GM18526 (cell line): Measurements from ENCODE around the gene CDC25B.

Source experiments
- POLR2A ChIP-seq: IDR thresholded peaks from 3 replicates; pipeline ENCODE4 v1.6.1; 2011; ENCODE audit not compliant: insufficient read length; ENCODE audit errors: extremely low read depth

Gene CDC25B

DNA sequence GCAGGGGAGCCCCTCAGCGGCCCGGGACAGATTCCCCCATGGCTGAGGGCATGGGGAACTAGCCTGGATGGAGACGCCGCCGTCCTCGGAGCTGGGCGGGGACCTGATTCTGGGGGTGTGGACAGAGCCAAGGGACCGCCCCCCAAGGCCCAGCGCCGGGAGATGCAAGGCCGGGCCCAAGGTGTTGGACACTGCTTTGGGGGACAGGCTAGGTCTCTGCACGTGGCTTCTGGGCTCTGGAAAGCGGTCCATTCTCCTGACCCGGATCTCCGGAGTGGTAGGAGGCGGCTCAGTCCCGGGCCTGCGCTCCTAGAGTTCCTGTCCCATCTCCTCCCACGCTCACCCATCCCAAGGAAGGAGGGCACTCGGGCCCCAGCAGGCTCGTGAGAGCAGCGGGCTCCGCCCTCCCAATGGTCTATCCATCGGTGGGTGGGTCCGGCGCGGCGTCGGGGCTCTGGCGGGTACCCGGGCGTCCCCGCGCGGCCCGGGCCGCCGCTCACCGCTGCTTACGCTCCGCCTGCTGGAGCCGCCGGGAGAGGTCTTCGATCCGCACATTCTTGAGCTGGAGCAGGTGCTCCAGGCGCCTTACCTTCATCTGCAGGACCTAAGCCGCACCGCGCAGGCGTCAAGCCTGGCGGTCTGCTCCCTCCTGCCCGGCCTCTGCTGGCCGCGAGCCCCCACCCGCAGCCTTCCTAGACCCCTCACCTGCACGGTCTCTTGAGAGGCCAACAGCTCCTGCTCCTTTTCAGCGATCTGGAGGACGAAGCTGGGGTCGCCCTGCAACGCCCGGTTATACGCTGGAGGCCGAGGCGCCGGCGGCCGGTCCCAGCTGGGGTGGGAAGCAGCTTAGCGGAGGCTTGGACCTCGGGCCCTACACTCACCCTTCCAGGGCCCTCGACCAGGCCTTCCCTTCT lies 18.1 kb upstream of the CDC25B start:
- TF ChIP-seq POLR2A = no peak

DNA sequence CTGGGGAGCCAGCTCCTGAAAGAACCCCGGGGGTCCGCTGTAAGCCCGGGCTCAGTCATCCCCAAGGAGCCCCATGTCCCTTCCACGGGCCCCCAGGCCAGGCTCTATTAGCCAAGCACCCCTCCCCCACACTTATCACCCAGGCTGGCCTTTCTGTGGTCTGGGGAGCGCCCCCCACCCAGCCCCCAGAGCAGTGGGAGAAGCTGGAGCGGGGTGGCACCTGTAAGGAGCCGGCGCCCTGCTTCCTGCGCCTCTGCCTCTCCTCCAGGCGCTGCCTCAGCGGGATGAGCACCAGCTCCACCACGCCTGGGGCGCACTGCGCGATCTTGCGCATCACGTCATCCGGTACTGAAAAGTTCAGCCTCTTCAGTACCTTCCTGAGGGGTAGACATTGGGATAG lies 17.1 kb upstream of the CDC25B start:
- TF ChIP-seq POLR2A = no peak

DNA sequence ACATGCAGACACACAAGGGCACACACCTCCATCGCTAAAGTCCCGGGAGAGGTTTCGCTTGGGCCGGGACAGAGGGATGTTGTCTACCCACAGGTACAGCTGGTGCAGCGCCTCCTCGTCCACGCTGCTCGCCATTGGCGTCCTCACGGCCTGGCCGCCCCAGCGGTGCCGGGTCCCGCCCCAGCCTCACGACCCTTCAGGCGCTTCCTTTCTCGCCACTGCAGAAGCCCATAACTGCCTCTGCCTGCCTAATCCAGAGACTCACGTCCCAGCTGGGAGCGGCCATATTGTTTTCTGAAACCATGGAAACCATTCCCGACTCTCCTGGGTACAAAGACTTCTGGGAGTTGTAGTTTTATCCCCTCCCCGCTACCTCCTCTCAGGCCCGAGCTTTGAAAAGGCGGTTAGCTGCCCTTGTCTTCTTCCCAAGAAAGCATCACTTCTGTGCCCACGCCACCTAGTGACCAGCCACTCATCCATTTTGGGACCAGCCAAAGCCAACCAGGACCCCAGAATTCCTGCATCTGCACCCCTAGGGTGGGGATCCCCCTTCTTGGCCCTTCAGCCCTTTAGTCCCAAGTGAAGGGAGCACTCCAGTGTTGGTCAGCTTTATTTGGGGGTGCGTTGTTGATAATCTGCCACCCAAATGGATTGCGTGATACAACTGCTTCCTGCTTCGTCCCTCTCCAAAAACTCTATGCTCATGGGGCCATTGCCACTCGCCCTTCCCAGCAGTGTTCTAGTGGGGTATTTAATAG lies 14.8 kb upstream of the CDC25B start, which contains the start of gene SPEF1:
SPEF1 (minus strand) TSS at position 296 of the 758 bp plus-strand sequence; CDS start at position 135, 161 bp downstream.
- no peak for TF ChIP-seq POLR2A

DNA sequence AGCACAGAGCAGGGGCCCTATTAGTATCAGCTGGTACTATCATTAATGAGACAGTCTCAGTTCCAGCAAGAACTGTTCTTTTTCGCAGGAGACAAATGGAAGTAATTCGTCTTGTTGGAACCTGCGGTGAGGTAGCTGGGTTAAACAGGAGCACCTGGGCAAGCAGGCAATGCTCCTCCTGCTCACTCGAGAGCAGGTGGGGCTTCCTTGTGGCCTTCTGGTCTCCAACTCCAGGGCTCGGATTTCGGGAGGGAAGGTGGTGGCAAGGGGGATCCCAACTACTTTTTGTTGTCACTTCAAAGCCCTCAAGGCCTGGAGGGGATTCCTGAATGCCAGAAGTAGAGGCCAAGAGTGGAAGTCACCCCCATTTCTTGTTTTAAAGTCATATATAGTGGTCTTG lies 13.5 kb upstream of the CDC25B start:
- no peak for TF ChIP-seq POLR2A

DNA sequence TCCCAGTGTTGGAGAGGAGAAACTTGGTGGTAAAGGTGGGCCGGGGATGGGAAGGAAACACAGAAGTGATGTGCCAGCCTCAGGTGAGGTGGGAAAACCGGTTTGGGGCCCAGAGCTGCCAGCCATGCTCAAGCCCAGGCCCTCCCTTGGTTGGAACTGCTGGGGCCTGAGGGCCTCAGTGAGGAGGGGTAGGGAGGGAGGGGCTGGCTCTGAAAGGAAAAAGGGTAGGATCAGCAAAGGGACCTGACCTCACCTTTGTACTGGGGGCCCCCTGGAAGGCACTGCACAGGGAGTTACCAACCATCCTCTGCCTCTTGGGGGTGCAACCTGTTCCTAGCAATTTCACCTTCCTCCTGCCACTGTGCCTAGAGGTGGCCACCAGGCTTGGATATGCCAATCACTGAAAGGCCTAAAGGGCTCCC lies 13.0 kb upstream of the CDC25B start:
- no peak for TF ChIP-seq POLR2A

DNA sequence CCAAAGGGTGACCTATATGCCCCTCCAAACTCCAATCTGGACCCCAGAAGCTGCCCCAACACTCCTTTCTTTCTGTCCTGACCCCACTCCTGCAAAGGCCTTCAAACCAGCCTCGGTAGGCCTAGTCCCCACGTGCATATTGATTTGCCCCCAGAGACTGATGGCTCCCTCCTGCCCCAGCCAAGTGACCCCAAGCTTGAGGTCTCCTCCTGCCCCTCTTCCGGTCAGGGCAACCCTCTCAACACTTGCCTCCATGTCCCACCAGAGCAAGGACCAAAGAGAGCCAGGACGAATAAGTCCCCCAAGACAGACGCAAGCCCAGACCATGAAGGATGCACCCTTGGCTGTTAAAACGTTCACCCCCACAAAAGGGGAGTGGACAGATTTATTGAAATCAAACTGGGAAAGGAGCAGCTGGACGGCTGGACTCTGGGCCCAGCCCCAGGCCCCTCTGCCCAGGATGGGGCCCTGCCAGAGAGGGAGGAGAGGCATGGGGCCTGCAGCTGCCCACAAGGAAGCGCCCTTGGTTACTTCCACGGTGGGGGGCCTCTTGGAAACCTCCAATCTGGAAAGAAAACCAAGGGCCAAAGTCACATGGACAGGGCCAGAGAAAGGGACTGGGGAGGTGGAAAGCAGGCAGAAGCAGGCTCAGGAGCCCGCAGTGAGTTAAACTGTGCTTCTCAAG lies 12.5 kb upstream of the CDC25B start:
- TF ChIP-seq POLR2A = no peak

DNA sequence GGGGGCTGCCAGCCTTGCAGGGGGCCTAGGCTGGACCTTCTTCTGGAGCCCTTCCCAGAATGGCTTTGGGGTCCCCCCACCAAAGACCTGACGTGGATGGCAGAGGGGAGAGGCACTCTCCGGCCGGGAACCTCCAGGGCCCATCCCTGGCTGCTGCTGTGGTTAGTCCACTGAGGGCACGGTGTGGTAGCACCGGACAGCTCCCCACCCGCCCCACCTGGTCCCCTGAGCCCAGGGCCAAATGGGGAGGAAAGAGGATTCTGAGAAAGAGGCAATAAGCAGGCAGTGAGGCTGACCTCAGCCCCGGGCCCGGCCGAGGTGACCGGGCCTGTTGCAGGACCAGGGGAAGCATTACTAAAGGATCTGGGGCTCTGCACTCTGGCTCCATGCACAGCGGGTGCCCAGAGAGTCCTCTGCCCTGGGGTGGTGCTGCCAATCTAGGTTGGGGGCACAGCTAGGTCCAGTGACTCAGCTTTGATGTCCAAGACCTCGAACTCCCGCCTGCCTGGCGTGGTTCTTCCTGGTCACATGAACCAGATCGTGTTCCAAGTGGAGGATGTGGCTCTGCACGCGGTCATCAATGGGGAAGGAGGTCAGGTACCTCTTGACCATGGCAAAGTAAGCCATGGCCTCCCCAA lies 11.8 kb upstream of the CDC25B start:
- no peak for TF ChIP-seq POLR2A

DNA sequence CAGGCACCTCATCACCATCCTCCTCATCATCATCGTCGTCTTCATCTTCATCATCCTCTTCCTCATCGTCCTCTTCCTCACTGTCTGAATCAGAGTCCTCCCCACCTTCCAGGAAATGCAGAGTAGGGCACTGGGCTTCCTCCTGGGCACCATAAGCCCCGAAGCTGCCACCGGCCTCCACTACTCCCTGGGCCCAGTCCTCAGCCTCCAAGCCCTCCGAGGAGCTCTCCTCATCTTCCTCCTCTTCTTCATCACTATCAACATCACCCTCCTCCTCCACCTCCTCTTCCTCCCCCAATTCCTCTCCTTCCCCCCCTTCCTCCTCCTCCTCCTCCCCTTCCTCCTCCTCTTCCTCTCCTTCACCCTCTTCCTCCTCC lies 11.3 kb upstream of the CDC25B start:
- no peak for TF ChIP-seq POLR2A

DNA sequence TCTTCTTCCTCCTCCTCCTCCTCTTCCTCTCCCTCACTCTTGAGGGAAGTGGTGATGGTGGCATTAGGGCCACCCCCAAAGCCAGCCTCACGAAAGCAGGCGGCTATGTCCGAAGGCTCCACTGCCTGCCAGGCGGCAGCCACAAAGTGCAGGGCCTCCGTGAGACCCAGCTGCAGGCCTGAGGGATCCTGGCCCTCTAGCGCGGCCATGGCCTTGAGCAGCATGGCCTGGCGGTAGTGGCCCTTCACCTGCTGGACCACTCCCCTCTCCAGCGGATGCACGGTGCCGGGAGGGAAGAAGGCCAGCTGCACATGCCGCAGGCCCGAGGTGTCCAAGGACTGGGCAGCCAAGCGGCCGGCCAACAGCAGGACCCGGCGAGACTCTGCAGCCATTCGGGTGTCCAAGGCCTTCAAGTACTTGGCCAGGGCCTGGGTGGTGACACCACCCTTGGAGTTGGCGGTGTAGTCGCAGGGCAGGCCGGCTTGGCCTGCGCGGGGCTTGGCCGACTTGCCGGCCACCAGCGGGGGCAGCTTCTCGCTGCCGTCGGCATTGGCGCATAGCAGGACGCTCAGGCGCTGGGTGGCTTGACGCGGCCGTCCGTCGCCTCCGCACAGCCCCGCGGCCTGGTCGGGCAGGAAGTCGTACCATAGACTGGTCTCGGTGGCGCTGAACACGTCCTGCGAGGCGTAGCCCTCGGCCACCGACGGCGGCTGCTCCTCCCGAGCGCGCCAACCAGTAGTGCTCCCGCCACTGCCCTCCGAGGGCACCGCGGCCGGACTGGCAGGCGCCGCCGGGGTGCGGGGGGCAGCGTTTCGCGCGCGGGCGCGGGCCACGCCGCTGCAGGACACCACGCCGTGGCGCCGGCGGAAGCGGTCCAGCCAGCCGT lies 10.6 kb upstream of the CDC25B start:
- no peak for TF ChIP-seq POLR2A

DNA sequence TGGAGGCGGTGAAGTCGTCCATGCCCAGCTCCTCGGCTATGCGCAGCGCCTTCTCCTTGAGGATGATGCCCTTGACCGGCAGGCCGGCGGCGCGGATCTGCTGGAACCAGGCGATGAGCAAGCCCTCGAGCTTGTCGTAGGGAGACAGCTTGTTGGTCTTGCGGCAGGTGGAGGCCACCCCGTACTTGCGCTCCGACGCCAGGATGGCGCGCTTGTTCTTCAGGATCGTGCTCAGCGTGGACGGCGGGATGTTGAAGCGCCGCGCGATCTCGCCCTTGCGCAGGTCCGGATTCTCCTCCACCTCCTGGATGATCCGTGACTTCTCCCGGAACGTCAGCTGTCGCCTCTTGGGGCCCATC lies 10.0 kb upstream of the CDC25B start:
- no peak for TF ChIP-seq POLR2A

DNA sequence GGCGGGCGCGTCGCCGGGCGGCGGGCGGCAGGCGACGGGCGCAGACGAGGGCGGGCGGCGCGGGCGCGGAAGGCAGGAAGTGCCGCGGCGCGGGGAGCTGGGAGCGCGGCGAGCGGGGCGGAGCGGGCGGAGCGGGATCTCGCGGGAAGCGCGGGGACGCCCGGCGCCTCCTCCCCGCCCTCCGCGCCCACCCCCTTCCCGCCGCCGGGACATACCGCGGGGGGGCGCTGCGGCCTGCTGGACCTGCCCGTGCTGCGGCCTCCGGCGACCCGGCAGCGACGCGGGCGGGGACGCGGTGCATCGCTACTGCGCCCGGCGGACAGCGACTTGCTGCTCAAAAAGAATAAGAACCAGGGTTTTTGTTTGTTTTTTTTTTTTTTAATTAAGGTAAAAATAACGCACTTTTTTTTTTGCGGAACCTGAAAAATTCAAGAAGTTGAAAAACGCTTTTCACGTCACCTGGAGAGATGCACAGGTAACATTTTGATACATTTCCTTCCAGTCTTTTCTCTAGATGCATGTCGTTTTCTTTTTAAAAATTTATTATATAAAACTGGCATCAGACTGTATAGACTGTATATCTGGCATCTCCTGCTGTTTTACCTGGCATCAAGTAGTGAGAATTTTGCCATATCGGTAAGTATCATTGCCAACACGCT lies 9.3 kb upstream of the CDC25B start, which contains the start of gene CENPB:
CENPB (minus strand) TSS at position 76 of the 659 bp plus-strand sequence. CDS start 257 bp downstream, outside the sequence.
- TF ChIP-seq POLR2A = peak; percentile 47

DNA sequence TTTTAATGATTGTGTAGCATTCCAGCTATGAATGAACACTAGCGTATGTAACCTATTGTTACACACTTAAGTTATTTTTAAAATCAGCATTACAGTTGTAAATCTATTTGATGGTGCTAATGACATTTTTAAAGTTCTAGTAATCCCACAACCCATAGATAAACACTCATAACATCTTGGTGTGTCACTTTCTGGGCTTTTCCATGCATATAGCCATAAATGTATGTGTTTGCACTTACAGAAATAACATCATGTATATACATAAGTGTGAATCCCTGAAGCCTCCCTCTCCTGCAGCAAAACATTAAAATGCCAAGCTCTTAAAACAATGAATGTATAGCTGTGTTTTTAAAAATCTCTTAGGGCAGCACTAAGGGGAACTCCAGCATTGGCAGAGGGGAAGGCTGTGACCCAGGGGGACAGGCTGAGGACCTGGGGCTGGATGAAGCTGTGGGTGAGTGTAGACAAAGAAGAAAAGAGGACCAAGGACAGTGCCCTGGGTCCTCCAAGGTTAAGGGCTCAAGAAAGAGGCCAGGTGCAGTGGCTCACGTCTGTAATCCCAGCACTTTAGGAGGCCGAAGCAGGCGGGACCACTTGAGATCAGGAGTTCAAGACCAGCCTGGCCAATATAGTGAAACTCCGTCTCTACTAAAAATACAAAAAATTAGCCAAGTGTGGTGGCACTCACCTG lies 8.6 kb upstream of the CDC25B start:
- TF ChIP-seq POLR2A = no peak

DNA sequence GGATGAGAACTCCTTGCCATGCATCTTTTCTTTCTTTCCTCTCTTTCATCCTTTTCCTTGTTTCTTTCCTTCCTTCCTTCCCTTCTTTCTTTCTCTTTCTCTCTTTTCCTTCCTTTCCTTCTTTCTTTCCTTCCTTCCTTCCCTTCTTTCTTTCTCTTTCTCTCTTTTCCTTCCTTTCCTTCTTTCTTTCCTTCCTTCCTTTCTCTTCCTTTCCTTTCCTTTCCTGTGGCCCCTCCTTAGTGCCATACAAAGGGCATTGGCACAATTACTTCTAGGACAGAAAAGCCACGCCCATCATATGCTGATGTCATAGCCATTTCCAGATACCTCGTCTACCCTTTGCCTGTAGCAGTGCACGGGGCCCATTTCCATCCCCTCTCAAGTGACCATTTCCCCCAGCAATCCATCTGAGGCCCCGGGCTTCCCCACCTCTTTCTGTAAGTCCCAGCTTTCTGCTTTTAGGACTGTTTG lies 7.4 kb upstream of the CDC25B start:
- TF ChIP-seq POLR2A = no peak
